Activated CD8-positive, alpha-beta memory T cell treated with anti-CD3 and anti-CD28 coated beads for 1 hour (primary cell): ENCODE data around the gene CT45A3.
A peak's percentile ranks its signal among the peaks of the same experiment; 100 is the strongest.
"Not testable (repeated sequence)": the region's sequence is repeated elsewhere in the genome, so short reads cannot be mapped to it uniquely, and the experiment has no call there.

ENCODE experiments used
- DNase-seq, 2 donors: peaks; one replicate each; pipeline ENCODE4 v3.0.0-alpha.2; 2020; ENCODE audit warnings: low read depth in 1 of 2; ENCODE audit errors: extremely low read depth in 1 of 2

The CT45A3 gene, protein sequence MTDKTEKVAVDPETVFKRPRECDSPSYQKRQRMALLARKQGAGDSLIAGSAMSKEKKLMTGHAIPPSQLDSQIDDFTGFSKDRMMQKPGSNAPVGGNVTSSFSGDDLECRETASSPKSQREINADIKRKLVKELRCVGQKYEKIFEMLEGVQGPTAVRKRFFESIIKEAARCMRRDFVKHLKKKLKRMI

DNA sequence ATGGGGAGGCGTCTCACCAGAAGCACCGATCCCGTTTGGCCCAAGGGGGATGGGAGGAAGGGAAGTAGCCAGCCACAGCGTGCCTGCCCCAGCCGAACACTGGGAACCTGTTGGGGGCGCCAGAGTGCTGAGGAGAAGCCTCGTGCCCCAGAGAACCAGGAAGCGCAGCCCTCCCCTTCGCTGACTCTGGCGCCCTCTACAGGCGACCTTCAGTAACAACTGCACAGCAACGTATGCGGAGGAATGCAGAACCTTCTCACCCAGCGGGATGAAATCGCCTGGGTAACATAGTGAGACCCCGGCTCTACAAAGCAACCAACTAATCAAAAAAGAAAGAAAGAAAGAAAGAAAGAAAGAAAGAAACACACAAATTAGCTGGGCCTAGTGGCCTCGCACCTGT is at the start of gene CT45A3:
CT45A3 (minus strand) TSS at position 101 of the 400 bp plus-strand sequence. CDS start 3,747 bp downstream, outside the sequence.
- not testable (repeated sequence) for DNase-seq

DNA sequence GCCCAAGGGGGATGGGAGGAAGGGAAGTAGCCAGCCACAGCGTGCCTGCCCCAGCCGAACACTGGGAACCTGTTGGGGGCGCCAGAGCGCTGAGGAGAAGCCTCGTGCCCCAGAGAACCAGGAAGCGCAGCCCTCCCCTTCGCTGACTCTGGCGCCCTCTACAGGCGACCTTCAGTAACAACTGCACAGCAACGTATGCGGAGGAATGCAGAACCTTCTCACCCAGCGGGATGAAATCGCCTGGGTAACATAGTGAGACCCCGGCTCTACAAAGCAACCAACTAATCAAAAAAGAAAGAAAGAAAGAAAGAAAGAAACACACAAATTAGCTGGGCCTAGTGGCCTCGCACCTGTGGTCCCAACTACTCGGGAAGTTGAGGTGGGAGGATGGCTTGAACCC is 34.7 kb upstream of the CT45A3 start, which contains the start of gene CT45A6:
CT45A6 (minus strand) TSS at position 101 of the 400 bp plus-strand sequence. CDS start 3,794 bp downstream, outside the sequence.
- not testable (repeated sequence) for DNase-seq

DNA sequence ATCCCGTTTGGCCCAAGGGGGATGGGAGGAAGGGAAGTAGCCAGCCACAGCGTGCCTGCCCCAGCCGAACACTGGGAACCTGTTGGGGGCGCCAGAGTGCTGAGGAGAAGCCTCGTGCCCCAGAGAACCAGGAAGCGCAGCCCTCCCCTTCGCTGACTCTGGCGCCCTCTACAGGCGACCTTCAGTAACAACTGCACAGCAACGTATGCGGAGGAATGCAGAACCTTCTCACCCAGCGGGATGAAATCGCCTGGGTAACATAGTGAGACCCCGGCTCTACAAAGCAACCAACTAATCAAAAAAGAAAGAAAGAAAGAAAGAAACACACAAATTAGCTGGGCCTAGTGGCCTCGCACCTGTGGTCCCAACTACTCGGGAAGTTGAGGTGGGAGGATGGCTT is 17.4 kb upstream of the CT45A3 start, which contains the start of gene CT45A5:
CT45A5 (minus strand) TSS at position 101 of the 400 bp plus-strand sequence. CDS start 3,774 bp downstream, outside the sequence.
- not testable (repeated sequence) for DNase-seq

- DNase-seq, result not testable (repeated sequence)
Measured at GRCh38 chrX:135744739-135745138, 23.3 kb downstream of the CT45A3 start.

- DNase-seq, result no peak
Measured at GRCh38 chrX:135741192-135741715, 26.7 kb downstream of the CT45A3 start.

- DNase-seq, result peak; percentile 1 to 17
Measured at GRCh38 chrX:135740681-135741149, 27.3 kb downstream of the CT45A3 start.

- no peak for DNase-seq
Measured at GRCh38 chrX:135737366-135738071, 30.5 kb downstream of the CT45A3 start.

DNA sequence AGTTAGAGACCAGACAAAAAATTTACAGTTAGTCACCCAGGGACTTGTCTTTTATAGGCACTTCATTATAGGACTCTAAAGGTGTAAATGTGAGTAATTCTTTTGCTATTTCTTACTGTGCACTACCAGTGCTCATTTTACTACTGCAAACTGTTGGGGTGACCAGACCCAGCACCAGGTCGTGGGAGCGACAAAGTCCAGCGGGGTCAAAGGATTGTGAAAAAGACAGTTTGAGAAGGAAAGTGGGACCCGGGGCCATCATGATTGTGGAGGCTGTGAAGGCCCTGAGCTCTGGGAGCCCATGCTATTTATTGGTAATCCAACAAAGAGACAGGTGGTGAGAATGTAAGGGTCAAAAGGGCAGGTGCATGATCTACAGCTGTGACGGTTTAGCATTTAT is 33.3 kb downstream of the CT45A3 start:
- not testable (repeated sequence) for DNase-seq

GRCh38 chrX:135713795-135714194 is 54.2 kb downstream of the CT45A3 start:
- DNase-seq, result no peak

DNA sequence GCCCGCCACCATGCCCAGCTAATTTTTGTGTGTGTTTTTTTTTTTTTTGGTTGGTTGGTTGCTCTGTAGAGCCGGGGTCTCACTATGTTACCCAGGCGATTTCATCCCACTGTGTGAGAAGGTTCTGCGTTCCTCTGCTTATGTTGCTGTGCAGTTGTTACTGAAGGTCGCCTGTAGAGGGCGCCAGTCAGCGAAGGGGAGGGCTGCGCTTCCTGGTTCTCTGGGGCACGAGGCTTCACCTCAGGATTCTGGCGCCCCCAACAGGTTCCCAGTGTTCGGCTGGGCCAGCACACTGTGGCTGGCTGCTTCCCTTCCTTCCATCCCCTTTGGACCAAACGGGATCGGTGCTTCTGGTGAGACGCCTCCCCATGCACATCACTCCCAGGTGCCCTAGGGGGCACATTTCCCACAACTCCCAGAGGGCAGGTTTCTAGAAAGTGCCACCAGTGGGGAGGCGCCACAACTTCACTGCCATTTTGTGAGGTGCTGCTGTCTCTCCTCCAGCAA is 54.8 kb downstream of the CT45A3 start, which contains the start of gene CT45A1:
CT45A1 (plus strand) TSS at position 457 of the 507 bp plus-strand sequence. CDS start 5,302 bp downstream, outside the sequence.
- DNase-seq, result not testable (repeated sequence)
